ENCODE data around the gene SLC2A4.

Gene SLC2A4

DNA sequence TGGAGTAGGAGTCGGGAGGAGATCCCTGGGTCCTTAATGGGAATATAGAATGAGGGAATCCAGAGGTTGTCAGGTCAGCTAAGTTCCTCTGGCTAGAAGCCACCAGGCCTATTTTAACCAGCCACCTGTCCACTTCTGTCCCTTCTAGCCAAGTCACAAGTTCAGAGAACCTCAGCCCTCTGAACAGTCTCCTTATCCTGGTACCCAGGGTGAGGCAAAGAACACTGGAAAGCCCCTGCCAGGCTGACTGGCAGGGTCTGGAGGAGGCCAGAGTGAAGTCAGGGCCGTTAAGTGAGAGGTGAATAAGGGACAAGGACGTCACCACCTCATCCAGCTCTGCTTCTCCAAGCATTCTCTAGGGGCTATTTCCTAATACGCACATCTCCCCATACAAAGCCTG is 32.7 kb upstream of the SLC2A4 start:
- no peak for DNase-seq

DNA sequence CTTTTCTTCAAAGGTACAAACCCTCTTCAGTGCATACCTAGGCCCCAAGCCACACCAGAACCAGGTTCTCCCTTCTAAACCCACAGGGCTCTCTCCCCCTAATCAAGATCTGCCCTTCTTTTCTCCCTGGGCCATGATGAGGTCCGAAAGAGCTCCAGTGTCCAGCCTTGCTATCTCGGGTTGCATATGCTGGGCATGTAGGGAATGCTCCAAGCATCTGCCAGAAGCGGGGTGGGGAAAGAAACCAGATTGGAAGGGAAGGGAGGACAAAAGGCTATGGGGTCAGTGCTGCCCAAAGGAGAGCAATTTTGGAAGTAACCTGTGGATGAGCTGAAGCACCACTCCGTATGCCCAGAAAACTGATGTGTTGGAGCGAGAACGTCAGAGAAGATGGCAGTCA is 32.3 kb upstream of the SLC2A4 start:
- no peak for DNase-seq

DNA sequence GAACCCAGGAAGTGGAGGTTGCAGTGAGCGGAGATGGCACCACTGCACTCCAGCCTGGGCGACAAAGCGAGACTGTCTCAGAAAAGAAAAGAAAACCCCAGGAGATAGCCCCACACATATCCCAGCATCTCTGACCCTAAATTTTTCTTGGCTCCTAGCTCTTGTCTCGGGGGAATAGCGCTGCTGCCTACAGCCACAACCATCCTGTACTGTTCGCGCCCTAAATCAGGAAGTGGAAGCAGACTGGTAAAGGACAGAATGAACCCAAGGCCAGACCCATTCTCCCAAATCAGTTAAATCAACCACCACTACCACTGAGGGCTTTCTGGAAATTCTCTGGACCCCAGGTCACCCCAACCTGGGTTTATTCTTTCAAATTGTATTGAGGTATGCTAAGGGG is 31.7 kb upstream of the SLC2A4 start:
- no peak for DNase-seq

DNA sequence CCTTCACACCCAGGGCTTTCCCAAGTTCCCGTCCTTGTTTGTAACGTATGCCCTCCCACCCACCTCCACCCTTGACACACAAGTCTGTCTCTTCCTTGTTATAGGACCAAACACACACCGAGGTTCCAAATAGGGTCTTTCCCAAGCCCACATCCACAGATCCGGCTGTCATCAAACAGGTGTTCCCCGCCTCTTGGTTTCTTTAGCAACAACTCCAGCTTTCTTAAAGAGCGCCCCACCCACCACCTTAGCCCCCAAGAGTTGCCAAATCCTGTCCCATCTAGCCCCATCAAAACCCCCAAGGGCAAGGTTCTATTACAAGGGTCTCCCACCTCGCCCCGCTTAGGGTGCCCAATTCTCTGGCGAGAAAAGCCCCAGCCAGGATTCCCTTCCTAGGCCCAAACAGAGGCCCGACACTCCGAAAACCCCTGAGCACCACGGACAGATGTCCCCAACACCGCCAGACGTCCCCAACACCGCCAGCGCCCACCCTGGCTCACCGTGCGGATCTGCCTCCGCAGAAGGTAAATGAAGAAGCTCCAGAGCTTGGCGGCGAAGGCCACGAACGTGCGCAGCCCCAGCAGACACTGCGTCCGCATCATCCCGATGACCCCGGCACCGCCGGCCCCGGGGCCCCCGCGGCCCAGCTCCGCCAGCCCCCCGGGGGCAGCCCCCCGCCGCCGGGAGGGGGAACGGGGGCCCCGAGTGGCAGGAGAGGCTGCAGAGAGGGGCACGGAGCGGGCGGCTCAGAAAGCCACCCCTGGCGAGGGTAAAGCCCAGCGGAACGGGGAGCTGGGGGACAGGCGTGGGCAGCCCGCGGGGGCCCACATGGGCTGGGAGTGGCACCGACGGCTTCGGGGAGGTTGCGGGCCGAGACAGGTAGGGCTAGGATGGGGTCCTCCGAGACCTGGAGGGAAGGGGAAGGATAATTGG is 30.6 kb upstream of the SLC2A4 start:
- DNase-seq, result peak; percentile 67

DNA sequence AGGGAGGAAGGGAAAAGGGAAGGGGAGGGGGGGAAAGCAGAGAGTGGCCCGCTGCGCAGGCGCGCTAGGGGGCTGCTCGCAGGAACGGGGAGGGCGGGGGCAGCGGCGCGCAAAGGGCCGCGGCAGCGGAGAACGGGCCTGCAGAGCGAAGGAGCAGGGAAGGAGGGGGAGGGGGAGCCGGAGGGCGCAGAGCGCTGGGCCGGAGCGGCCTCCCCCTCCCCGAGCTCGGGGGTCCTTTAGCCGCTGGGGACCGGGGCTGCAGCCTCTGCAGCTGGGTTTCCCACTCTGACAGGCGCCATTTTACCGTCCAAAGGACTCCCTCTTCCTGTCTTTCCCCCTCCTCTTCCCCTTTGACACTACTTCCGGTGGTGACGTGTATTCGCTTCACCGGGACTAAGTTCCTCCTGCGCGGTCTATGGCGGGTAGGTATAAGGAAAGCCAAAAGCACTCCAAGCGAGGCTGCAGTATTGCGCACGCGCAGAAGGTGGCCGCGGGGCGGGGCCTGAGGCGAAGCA is 29.8 kb upstream of the SLC2A4 start, which contains the start of gene CTDNEP1:
Gene CTDNEP1, minus strand, starts transcription at position 74 of the 515 bp plus-strand sequence. CDS start 438 bp downstream, outside the sequence.
- peak; percentile 99 for DNase-seq

DNA sequence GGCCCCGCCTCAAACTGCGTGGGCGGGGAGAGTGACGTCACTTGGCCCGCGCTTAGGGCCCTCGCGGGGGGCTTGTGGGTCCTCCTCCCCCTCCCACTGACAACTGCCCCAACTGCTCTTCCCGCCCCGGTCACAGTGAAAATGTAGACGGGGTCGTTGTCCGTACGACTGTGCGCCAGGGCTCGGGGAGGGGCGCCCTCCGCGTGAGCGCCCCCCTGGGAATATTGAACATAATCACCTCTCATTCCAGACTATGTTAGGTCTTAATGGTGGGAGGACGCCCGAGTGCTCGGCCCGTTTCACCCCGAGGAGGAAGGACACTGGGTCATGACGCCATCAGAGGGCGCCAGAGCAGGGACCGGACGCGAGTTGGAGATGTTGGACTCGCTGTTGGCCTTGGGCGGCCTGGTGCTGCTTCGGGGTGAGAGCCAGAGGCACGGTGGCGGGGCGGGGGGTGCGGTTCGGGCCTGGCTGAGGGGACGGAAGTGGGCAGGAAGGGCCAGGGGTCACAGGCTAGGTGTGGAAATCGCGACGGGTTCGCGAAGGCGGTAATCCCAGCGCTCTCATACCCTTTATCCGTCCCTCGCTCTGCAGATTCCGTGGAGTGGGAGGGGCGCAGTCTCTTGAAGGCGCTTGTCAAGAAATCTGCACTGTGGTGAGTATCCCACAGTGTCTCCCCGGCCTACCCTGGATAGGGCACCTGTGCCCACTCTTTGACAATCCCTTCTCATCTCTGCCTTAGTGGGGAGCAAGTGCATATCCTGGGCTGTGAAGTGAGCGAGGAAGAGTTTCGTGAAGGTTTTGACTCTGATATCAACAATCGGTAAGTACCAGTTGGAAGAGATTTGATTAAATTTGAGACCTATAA is 29.1 kb upstream of the SLC2A4 start, which contains the start of gene ELP5:
Gene ELP5, plus strand, starts transcription at position 40 of the 868 bp plus-strand sequence. Its CDS starts 336 bp downstream, at position 376.
- DNase-seq, result peak; percentile 91

DNA sequence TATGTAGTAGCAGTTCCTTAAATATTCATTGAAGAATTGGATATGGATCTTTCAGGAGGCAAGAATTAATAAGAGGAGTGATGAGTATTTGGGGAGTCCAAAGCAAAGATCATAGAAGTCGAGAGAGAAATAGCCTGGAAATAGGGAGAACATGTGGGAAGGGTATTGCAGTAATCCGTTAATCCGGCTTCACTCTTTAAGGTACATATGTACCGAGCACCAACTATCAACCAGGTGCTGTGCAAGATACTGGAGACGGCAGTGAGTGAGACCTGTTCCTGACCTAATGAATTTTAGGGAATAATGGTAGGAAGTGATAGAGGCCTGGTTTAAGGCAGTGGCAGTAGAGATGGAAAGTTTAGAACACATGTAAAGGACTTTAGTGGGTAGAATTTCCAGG is 28.4 kb upstream of the SLC2A4 start:
- no peak for DNase-seq

DNA sequence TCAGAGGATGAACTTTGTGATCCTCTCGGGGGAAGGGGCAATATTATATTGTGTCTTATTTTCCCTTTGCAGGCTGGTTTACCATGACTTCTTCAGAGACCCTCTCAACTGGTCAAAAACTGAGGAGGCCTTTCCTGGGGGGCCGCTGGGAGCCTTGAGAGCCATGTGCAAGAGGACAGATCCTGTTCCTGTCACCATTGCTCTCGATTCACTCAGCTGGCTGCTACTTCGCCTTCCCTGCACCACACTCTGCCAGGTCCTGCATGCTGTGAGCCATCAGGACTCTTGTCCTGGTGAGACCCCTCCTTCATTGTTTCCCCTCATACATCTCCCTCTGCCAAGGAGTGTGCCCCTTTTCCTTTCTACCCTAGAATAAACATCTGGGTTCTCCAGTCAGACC is 27.0 kb upstream of the SLC2A4 start:
- no peak for DNase-seq

DNA sequence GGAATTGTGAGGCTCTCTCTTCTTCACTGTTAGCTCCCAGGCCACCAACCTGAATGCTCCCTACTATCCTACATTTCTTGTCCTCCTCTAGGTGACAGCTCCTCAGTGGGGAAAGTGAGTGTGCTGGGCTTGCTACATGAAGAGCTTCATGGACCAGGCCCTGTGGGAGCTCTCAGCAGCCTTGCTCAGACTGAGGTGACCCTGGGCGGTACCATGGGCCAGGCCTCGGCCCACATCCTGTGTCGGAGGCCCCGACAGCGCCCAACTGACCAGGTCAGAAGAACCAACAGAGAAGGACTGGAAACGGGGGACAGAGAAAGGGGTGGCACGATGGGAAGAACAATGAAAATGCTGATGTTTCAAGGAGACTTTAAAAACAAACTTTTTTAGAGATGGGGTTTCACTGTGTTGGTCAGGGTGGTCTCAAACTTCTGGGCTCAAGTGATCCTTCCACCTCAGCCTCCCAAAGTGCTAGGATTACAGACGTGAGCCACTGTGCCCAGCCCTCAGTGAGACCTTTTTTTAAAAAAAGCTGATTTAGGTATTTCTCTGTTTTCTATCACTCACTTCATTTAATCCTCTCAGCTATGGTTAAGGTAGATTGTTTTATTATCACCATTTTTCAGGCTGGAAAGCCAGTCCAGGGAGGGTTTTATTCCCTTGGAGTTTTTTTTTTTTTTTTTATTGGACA is 24.6 kb upstream of the SLC2A4 start:
- DNase-seq, result no peak

DNA sequence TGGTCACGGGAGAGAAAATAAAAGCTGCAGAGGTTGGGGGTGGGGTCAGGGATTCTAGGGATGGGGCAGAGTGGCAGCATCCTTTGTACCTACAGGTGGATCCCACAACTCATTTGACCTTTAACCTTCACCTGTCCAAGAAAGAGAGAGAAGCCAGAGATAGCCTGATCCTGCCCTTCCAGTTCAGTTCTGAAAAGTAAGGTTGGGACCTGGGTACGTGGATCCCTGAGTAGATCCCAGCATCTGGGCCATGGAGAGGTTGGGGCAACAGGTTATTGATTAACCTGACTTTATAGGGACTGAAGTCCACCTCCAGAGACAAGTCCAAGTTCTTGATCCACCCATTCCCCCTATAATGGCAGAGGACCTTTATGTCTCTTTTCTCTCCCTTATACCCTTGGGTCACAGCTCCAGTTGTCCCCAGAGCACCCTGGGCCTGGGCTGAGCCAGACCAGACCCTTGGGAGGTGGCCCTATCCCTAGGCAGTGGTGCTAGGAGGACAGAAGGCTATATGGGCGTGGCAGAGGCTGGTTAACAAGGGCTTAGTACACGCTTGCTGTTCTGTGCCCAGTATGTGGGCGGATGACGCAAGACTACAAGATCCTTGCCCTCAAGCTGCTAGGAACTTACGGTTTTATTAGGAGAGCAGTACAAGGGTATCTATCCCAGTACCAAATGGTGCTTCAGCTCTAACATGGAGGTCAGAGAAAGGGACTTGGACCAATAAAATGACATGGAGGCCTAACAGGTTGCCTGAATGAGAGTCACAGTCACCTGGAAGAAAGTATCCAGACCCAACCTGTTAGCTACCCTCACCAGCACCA is 22.6 kb upstream of the SLC2A4 start:
- DNase-seq, result peak; percentile 15

DNA sequence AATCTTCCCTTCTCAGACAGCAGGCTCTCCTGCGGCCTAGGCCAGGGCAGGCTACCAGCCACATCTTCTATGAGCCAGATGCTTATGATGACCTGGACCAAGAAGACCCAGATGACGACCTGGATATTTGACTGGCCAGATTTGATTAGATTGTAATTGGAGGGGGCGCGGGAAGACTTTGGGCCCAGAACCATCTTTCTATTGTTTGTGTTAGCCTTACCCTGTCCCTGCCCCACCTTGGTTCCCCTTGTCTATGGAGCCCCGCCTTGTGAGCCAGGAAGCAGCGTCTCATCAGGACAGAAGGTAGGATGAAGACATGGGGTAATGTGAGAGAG is 22.0 kb upstream of the SLC2A4 start:
- peak; percentile 2 for DNase-seq

DNA sequence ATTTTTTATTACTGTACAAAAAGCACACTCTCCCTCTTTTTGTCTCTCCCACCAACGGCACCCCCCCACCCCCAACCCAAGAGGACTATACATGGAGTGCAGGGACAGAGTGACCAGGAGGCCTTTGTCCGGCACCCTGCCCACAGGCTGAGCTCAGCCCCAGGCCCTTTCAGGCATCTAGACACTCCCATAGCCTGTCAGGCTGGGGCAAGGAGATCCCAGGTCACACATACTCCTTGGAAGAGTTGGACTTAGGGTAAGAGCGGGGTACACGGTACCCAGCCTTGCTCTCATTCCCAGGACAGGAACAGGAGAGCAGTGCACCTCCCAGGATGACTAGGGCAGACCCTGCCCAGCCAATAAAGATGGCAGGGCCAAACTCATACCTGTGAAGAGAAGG is 21.4 kb upstream of the SLC2A4 start:
- peak; percentile 10 for DNase-seq

DNA sequence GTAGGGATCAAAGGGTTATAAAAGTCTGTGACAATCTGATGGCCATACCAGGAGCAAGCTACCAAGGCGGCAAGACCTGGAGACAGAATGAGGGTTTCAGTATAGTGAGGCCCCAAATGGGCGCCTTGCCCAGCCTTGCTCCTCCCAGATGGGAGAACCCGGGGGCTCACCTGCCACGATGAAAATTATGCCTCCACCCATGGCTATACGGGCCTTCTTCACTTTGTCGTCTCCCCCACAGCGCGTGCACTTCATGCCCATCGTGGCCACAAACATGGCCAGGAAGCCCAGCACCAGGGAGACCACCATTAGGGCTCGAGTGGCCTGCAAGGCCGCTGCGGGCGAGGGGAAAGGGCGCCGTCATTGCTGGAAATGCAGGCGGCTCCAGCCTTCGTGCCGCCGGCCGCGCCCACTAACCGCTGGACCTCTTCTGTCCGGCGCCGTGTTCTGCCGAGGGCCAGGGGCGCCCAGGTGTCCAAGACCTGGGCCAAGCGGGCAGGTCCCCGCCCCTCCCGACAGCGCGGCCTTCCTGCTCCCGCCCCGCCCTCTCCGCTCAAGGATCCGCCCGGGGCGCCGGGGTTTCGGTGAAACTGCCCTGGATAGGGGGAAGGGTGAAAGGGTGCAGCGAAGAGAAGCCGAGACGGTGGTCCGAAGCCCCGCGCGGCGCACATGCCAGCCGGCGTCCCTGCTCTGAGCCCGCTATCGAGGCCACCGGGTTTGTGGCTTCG is 20.7 kb upstream of the SLC2A4 start:
- DNase-seq, result peak; percentile 15

DNA sequence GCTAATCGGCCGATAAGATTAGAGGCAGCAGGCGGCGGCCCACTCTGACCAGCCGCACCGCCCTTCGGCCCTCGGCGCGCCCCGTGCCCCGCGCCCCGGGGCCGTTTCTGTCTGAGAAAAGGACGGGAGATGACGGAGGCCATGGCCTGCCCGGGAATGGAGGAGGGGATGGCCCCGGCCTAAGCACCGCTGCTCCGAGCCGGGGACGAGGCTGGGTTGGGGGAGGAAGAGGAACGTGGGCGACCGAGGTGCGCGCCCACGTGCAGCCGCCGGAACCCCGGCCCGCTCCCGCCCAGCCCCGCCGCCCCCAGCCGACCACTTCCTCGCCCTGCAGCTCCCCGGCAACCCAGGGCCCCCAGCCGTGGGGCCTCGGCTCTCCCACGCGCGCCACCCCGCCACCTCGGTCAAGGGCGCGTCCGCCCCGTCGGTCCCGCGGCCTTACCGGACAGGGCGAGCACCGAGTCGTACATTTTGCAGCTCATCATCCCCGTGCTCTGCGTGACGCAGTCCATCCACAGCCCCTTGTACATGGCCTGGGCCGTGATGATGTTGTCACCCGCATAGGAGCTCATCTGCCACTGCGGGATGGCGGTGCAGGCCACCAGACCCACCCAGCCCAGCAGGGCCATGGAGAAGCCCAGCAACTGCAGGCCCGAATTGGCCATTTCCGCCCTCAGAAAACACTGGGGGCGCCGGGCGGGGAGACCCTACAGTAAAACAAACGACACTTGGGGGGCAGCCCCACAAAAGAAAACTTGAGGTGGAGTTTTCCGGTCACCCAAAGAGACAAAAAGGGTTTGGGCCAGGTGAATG is 19.9 kb upstream of the SLC2A4 start:
- peak; percentile 26 for DNase-seq

DNA sequence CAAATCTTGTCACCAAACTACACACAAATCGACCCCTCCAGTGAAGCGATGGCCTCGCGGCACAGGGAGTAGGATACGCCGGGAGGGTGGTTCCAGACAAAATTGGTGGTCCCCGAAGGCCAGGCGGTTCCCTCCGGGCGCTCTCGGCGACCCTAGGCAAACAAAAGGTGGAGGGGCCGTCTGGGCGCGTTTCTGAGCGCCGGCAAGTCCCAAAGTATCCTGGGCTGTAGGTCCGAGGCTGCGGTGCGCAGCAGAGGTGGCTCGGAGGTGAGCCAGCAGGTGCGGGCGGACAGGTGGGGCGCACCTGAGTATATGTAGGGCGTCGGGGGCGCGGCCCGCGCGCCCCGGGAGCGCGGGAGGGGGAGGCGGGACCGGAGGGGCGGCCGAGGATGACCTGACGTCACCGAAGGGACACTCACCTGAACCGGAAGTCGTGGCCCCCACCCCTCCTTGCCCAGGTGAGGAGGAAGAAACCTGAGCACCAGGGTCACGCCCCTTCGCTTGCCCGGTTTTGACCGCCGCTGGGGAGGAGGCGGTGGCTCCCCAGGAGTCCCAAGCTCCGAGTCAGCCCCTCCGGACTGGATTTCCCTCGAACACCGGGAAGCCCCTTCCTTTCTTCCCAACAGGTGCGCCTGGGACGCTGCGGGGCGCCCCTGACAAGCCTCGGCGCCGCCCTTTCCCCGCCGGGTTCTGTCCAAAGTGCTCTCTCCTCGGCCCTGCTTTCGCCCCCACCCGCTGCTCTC is 19.2 kb upstream of the SLC2A4 start, which contains the start of gene CLDN7:
Gene CLDN7, minus strand, starts transcription at position 287 of the 743 bp plus-strand sequence. CDS start 435 bp downstream, outside the sequence.
- no peak for DNase-seq

DNA sequence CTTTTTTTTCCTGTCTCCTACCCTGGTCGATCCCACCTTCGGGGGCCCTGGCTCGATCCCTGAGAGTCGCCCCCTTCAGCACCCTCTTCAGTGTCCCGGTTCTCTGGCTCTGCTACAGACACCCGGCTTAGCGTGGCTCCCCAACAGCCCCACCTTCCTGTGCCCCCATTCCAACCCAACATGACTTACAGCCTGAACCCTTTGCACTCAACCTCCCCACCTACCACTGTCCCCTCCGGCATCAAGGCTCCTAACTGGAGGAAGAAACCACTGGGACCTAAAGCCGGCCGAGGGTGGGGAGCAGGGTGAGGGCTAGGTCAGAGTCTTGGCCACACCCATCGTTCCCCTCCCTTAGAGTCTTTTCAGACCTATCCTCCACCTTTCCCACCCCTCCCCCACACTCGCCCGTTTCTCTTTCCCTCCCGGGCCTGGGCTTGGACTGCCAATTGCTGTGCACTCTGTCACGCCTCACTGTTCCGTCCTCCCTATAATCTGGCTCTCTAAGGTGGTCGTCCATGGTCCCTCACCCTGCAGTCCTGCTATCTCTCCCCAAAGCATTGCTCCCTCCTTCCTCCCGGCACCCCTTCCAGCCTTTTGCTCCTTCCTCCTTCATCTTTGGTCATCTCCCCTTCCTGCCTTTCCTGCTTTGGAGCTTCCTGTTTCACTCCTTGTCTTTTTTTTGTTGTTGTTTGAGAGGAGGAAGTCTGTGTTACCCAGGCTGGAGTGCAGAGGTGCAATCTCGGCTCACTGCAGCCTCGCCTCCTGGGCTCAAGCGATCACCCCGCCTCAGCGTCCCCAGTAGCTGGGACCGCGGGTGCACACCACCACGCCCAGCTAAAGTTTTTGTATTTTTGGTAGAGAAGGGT is 18.4 kb upstream of the SLC2A4 start:
- peak; percentile 17 for DNase-seq

DNA sequence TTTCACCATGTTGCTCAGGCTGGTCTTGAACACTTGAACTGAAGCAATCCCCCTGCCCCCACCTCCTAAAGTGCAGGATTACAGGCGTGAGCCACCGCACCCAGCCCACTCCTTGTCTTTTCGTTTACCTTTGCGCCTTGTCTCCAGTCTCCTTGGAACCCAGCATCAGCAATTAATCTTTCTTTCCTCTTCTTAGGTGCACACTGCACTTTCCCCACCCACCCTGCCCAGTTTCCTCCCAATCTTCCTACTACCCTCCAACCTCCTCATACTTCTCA is 17.8 kb upstream of the SLC2A4 start:
- no peak for DNase-seq

DNA sequence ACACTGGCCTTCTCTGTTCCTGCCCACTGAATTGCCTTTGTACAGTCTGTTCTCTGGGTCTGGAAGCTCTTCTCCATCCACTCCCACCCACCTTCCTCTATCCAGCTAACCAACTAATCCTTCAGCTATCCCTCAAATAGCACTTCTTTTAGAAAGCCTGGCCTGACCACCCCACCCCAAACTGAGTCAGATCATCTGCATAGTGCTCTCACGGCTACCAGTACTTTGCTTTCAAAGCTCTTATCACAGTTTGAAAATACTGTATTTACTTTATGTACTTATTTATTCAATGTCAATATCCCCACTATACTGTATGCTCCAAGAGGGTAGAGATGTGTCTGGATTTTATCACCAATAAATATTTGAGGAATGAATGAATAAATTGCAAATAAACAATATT is 14.7 kb upstream of the SLC2A4 start:
- no peak for DNase-seq

DNA sequence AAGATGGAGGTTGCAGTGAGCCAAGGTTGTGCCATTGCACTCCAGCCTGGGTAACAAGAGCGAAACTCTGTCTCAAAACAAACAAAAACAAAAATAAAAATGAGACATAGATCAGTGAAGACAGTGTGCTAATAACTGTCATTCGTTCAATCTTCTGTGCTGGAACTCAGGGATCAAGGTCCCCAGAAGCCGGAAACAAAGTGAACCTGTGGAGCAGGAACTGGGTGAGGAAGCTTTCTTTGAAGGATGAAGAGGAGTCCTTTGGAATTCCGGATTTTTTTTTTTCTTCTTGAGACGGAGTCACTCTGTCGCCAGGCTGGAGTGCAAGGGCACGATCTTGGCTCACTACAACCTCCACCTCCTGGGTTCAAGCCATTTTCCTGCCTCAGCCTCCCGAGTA is 2.1 kb upstream of the SLC2A4 start:
- no peak for DNase-seq
